AG09319 (cell line): ENCODE measurements around the gene SUN3.

Experiments used
- DNase-seq: peaks from one replicate; pipeline ENCODE4 v3.0.0-alpha.2; 2010; ENCODE audit warnings: low read depth; ENCODE audit errors: extremely low read depth
- TF ChIP-seq, protein P1 (sequence below): IDR thresholded peaks from 2 replicates; pipeline ENCODE4 v1.5.1; 2011; ENCODE audit warnings: low read depth, mild to moderate bottlenecking, inconsistent platforms, low read length, moderate library complexity

SUN3 gene

GRCh38 chr7:48028938-48029337 lies at the start of gene SUN3:
Gene SUN3 (minus strand): TSS chr7:48029107. CDS start chr7:48028938, 169 bp downstream.
- TF ChIP-seq, protein P1, sequence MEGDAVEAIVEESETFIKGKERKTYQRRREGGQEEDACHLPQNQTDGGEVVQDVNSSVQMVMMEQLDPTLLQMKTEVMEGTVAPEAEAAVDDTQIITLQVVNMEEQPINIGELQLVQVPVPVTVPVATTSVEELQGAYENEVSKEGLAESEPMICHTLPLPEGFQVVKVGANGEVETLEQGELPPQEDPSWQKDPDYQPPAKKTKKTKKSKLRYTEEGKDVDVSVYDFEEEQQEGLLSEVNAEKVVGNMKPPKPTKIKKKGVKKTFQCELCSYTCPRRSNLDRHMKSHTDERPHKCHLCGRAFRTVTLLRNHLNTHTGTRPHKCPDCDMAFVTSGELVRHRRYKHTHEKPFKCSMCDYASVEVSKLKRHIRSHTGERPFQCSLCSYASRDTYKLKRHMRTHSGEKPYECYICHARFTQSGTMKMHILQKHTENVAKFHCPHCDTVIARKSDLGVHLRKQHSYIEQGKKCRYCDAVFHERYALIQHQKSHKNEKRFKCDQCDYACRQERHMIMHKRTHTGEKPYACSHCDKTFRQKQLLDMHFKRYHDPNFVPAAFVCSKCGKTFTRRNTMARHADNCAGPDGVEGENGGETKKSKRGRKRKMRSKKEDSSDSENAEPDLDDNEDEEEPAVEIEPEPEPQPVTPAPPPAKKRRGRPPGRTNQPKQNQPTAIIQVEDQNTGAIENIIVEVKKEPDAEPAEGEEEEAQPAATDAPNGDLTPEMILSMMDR: no peak
- no peak for DNase-seq

DNA sequence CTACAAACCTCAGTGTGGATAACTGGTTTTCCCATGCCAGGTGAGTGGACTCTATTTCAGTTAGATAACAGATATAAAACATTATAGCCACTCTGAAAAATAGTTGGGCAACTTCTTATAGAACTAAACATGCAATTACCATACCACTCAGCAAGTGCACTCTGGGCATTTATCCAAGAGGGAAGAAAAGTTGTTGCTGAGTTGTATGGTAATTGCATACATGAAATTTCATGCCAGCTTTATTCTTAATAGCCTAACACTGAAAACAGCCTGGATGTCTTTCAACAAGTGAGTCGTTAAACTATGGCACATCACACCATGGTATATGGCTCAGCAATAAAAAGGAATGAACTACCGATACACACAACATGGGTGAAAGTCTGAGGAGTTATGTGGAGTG lies 49.6 kb upstream of the SUN3 start:
- DNase-seq: no peak

DNA sequence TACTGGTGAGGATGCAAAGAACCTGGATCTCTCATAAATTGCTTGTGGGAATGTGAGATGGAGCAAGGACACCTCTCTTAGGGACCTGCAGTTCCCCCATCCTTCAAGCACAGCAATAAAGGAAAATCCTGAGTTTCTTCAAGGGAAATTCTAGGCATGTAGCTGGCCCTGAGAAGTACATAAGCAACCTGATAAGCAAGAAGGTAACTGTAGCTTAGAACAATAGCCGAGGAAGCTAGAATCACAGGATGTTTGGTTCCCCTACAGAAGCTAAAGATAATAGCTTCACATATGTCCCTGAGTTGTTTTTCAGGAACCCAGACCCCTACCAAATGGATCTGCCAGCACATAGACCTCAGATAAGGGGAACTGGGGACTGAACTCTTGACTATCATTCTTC lies 48.5 kb upstream of the SUN3 start:
- TF ChIP-seq, protein P1: no peak
- DNase-seq: no peak

More for the DNA sequence above, 49.6 kb upstream of the SUN3 start:
- TF ChIP-seq, protein P1: no peak

- TF ChIP-seq, protein P1: no peak
- no peak for DNase-seq
Observed at GRCh38 chr7:48074204-48074654, 45.3 kb upstream of the SUN3 start.

- TF ChIP-seq, protein P1: no peak
Observed at GRCh38 chr7:48067475-48067874, 38.6 kb upstream of the SUN3 start.

DNA sequence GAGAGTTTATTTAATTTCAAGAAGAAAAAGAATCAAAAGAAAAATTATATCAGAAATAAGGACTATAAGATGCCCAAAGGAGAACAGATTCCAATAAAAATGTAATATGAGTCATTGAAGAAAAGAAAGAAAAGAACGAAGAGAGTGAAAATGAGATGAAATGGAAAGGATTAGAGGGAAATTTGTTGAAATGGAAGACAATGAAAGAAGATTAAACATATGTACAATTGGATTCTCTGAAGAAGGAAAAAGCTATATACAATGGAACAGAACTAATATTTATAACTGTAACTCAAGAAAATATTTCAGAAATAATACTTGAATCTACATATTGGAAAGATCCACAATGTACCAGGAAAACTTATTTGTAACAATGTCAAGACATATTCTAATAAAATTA lies 35.1 kb upstream of the SUN3 start:
- no peak for DNase-seq
- TF ChIP-seq, protein P1: no peak

More at GRCh38 chr7:48067475-48067874, 38.6 kb upstream of the SUN3 start:
- no peak for DNase-seq

- DNase-seq: no peak
- TF ChIP-seq, protein P1: no peak
Observed at GRCh38 chr7:48059706-48060105, 30.8 kb upstream of the SUN3 start.
